Mesodermal cell (in vitro differentiated cells): ENCODE data around the gene PRCP.
A peak's percentile ranks its signal among the peaks of the same experiment; 100 is the strongest.

Experiments
- H3K27ac ChIP-seq: 2 replicates; pipeline ENCODE4 v1.7.0; 2013; ENCODE audit warnings: mild to moderate bottlenecking, low read depth, low read length, moderate library complexity; ENCODE audit not compliant: severe bottlenecking
- H3K36me3 ChIP-seq: 2 replicates; pipeline ENCODE4 v1.7.1; 2013; ENCODE audit warnings: mild to moderate bottlenecking, low read length, moderate library complexity; ENCODE audit not compliant: control insufficient read depth, insufficient read depth
- H3K4me1 ChIP-seq: one replicate; pipeline ENCODE4 v1.7.1; 2013; ENCODE audit warnings: mild to moderate bottlenecking, low read length; ENCODE audit not compliant: insufficient read depth, control insufficient read depth, poor library complexity, severe bottlenecking
- H3K4me3 ChIP-seq: 2 replicates; pipeline ENCODE4 v1.7.0; 2013; ENCODE audit warnings: low read length, control low read depth, mild to moderate bottlenecking; ENCODE audit not compliant: insufficient read depth, poor library complexity, severe bottlenecking; ENCODE audit errors: extremely low read depth
- H3K9me3 ChIP-seq: 2 replicates; pipeline ENCODE4 v1.7.1; 2013; ENCODE audit warnings: mild to moderate bottlenecking, low read length, moderate library complexity; ENCODE audit not compliant: control insufficient read depth
- WGBS, 2 experiments: methylation state at CpG; one replicate each; pipeline ENCODE4 v1.1.5; 2013; ENCODE audit warnings: missing lambda C conversion rate in 2 of 2; ENCODE audit not compliant: insufficient coverage in 2 of 2; 5-methylcytosine and 5-hydroxymethylcytosine counted together

The PRCP gene

DNA sequence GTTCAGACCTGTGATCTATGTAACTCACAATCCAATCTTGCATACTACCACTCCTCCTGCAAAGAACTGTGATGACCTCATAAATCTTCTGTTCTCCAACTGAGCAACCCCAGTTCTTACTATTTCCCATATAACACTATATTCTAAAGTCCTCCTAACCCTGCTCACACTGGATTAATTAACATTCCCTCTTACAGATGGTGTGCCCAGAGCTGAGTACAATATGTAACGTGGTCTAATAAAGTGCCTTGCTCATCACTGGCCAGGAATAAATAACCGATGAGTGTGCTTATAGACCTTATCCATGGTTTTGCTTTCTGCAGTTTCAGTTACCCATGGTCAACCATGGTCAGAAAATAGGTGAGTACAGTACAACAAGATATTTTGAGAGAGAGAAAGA lies 28.6 kb downstream of the PRCP start:
- H3K27ac ChIP-seq, result no peak overlapping the region
- peaks cover 6% of the 10 kb centered on the region for H3K4me1 ChIP-seq
- WGBS, 2 experiments, result 100% methylated on average over 1 to 2 of the region's 2 CpGs
- H3K4me3 ChIP-seq, result no peak overlapping the region
- H3K9me3 ChIP-seq, result no peaks in the 10 kb centered on the region
- H3K36me3 ChIP-seq, result no peaks in the 10 kb centered on the region

DNA sequence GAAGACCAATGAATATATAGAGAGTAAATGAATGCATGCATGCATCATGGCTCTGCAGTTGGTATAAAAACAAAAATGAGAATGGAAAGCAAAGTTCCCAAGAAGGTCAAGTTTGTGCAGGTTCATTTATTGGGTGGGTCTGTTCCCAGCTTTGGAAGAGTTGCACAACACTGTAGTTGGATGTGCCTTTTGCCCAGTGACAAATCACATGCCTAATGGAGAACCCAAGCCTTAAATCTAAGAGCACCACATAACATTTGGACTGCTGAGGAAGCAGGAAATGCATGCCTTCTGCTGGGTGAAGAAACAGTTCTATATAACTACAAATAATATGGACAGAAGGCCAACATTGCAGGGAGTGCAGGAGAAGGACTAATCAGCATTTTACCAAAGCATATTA lies 30.6 kb downstream of the PRCP start:
- Histone ChIP-seq H3K4me3 (no peak overlapping the region), H3K9me3 (no peaks in the 10 kb centered on the region), H3K27ac (no peak overlapping the region), H3K4me1 (peaks cover 6% of the 10 kb centered on the region), H3K36me3 (no peaks in the 10 kb centered on the region)

DNA sequence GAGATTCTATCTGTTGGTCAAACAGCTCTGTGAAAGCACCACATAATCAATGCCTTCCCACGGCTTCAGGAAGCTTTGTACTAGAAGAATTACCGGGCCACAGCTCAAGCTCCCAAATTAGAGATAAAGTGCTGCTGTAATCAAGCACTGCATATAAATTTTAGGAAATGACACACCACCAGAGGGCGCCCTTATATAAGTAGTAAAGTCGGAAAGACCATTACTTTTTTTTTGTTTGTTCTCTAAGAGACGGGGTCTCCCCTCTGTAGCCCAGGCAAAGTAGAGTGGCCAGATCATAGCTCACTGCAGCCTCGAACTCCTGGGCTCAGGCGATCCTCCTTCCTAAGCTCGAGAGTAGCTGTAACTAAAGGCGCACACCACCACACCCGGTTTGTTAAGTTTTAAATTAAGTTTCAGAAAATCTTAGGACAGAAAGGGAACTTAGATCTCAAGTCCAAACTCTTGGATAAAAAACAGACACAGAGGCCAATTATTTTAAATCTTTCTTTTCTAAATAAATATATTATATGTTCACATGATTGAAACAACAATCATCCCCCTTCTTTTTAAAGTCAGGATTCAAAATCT lies 32.6 kb downstream of the PRCP start:
- Histone ChIP-seq H3K4me1 (peaks cover 2% of the 10 kb centered on the region), H3K27ac (no peak overlapping the region), H3K9me3 (no peaks in the 10 kb centered on the region), H3K4me3 (no peak overlapping the region), H3K36me3 (no peaks in the 10 kb centered on the region)
- 6% methylated on average over 3 of the region's 10 CpGs; no CpG with 5 or more reads in 1 of the 2 experiments for WGBS, 2 experiments

DNA sequence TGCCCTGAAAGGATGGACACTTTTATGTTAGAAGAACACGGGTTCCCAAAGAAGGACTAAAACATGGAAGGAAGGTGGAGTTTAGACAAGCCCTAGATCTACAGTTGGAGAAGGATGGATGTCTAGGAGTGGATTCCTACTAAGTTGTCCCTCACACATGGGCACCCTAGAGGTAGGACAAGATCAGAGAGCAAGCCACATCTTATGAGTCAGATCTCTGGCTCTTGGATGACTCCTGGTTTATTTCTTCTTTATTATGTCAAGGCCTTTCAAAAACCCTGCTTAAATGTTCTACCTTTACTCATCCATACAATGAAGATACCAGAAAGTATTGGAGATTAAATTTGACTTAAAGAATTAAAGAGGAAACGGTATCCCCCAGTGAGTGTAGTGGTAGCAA lies 34.4 kb downstream of the PRCP start:
- Histone ChIP-seq H3K4me1 (no peaks in the 10 kb centered on the region), H3K4me3 (no peak overlapping the region), H3K27ac (no peak overlapping the region), H3K9me3 (no peaks in the 10 kb centered on the region), H3K36me3 (no peaks in the 10 kb centered on the region)
- 92 to 94% methylated on average over 2 of the region's 2 CpGs for WGBS, 2 experiments

DNA sequence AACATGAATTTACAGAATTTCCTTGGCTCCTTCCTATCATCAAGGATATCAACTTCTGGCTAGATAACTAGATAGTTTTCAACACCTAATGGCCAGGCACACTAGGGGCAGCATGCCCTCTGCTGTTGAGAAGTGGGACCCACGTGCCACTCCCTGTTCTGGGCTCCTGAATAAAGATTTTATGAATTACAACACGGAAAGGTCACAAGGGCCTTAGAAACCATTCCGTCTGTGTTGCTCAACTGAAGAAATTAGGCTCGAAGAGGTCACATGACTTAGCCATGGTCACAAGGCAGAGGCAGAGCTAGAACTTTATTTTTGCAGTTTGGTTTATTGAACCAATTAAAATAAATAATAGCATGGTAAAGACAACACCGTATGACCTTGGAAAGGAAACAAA lies 36.0 kb downstream of the PRCP start:
- WGBS, 2 experiments, result 28 to 31% methylated on average over 3 to 4 of the region's 5 CpGs
- Histone ChIP-seq H3K9me3 (no peaks in the 10 kb centered on the region), H3K4me1 (no peaks in the 10 kb centered on the region), H3K36me3 (no peaks in the 10 kb centered on the region), H3K27ac (no peak overlapping the region), H3K4me3 (no peak overlapping the region)

DNA sequence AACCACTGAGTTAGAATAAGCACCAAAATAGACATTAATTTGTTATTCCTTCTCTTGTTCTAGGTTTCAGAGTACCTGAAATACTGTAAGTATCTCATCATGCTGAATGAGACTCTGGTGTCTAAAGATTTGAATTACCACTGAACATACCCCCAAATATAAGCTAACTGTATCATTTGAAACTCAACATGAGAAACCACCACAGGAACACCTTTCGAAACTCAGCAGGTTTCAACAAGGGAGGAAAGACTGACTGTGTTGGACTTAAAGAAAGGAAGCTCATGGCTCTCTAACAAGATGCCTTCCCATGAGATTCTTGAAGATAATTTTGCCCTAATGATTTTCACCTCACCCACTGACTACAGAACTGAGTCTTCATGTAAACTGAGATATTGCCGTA lies 37.0 kb downstream of the PRCP start:
- no peaks in the 10 kb centered on the region for H3K4me1 ChIP-seq
- no CpG with 5 or more reads among the region's 2 CpGs for WGBS, 2 experiments
- no peaks in the 10 kb centered on the region for H3K36me3 ChIP-seq
- no peaks in the 10 kb centered on the region for H3K9me3 ChIP-seq
- no peak overlapping the region for H3K4me3 ChIP-seq
- no peak overlapping the region for H3K27ac ChIP-seq

DNA sequence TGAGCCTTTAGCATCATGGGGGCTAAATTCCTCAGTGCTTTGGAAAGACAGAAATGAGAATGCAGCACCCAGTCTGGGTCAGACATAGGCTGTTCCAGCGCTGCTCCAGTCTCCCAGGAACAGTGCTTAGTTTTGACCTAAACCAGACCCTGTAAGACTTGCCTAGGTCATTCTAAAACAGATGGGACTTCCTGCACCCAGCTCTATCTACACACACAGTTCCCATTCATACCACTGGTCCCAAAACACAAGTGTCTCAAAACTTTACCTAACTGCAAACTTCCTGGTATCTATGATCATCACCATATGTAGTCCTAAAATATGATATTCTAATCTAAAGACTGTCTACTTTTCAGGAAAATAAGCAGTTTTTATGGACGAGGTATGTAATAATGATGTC lies 37.9 kb downstream of the PRCP start:
- no peaks in the 10 kb centered on the region for H3K4me1 ChIP-seq
- H3K27ac ChIP-seq, result no peak overlapping the region
- 29 to 43% methylated on average over 1 of the region's 2 CpGs for WGBS, 2 experiments
- H3K4me3 ChIP-seq, result no peak overlapping the region
- no peaks in the 10 kb centered on the region for H3K9me3 ChIP-seq
- H3K36me3 ChIP-seq, result peaks cover 3% of the 10 kb centered on the region

DNA sequence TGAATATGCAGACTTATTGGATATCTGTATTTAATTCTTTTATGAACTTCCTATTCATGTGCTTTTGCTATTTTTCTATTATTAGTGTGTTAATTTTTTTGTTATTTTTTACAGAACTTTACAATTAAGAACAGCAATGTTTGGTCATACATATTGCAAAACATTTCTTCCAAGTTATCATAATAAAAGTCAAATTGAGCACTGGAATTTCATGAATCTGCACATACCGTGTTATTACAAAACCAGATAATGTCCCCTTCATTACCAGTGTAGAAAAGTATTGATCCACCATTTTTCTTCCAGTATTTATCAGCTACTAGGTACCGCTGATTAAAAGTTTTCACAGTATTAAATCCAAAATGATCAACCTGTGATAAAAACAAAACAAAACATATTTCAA lies 40.5 kb downstream of the PRCP start:
- no peak overlapping the region for H3K27ac ChIP-seq
- H3K9me3 ChIP-seq, result no peaks in the 10 kb centered on the region
- 86 to 100% methylated on average over 1 of the region's 2 CpGs for WGBS, 2 experiments
- peaks cover 2% of the 10 kb centered on the region for H3K4me1 ChIP-seq
- peaks cover 3% of the 10 kb centered on the region for H3K36me3 ChIP-seq
- no peak overlapping the region for H3K4me3 ChIP-seq

DNA sequence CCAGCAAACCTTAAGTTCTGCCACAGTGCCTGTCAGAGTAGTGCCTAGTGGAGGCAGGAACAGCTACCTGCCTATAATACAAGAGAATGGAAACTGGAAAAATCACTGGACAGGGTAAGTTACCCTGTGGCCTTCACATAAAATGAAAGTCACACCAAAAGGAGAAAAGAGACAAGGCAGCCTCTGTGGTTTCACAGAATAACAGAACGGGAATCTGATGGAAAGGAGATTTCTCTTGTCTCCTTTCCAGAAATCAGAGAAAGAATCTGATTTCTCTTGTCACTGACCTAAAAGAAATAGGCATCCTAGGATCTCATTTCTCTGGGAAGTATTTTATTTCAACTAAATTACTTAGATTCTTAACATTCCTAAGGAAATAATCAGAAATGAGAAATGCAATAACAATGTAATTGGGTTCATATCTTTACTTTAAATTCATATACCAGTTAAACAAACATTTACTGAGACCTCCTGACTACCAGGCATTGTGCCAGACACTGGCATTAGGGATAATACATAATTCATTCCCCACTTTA lies 41.6 kb downstream of the PRCP start:
- 80% methylated on average over 1 of the region's 1 CpG; no CpG with 5 or more reads in 1 of the 2 experiments for WGBS, 2 experiments
- Histone ChIP-seq H3K4me1 (peaks cover 2% of the 10 kb centered on the region), H3K36me3 (peaks cover 3% of the 10 kb centered on the region), H3K4me3 (no peak overlapping the region), H3K27ac (peak overlapping the region; percentile 59), H3K9me3 (no peaks in the 10 kb centered on the region)

DNA sequence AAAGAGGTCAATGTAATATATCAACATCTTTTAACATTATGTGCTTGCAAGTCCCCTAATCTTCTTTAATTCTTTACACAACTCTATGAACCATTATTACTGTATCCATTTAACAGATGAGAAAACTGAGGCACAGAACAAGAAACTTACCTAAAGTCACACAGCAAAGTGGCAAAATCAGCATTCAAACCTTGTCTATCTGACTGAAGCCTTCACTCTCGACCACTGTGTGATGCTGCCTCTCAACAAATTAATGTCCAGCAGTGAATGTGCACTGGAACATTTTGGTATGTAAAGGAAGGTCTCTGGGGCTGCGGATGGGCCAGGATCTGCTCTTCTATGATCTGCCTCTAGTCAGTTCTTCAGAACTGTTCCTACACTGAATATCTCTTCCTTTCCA lies 42.1 kb downstream of the PRCP start:
- H3K27ac ChIP-seq, result peak overlapping the region; percentile 59
- WGBS, 2 experiments, result 100% methylated on average over 1 of the region's 2 CpGs; no CpG with 5 or more reads in 1 of the 2 experiments
- peaks cover 2% of the 10 kb centered on the region for H3K4me1 ChIP-seq
- peaks cover 3% of the 10 kb centered on the region for H3K36me3 ChIP-seq
- no peak overlapping the region for H3K4me3 ChIP-seq
- H3K9me3 ChIP-seq, result no peaks in the 10 kb centered on the region

DNA sequence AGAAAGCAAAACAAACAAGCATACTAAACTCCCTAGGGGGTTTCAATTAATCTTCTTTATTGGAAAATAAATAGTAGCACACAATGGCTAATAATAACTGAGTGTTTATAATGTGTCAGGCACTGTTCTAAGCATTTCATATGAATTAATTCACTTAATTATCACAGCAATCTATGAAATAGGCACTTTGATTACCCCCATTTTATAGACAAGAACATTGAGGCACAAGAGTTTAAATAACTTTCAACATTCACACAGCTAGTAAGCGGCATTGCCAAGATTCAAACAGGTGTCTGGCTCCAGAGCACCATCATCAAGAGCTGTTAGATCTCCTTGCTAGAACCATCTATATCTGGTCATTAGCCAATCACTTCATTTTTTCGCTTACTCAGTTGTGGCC lies 43.1 kb downstream of the PRCP start:
- peaks cover 3% of the 10 kb centered on the region for H3K36me3 ChIP-seq
- 97 to 100% methylated on average over 2 of the region's 2 CpGs for WGBS, 2 experiments
- H3K27ac ChIP-seq, result no peak overlapping the region
- no peak overlapping the region for H3K4me3 ChIP-seq
- H3K4me1 ChIP-seq, result peaks cover 2% of the 10 kb centered on the region
- H3K9me3 ChIP-seq, result no peaks in the 10 kb centered on the region
